H1 (cell line): ENCODE results near the gene LRRC3B. TPM values are rescaled to one million over a fixed set of nuclear protein-coding genes. Genes with fewer than 3 reads are reported as not detected.

Experiments
- CTCF ChIA-PET: fragments of 300-600 bp; sonication (Branson Sonifier 250); formaldehyde crosslinking; loops from one replicate; lab custom pipeline; 2021; ENCODE audit not compliant: partially characterized antibody; lab: Charles Lee
- POLR2A ChIA-PET: fragments of 300-600 bp; sonication (Branson Sonifier 250); formaldehyde crosslinking; loops from one replicate; lab custom pipeline; 2021; ENCODE audit warnings: inconsistent platforms; ENCODE audit not compliant: partially characterized antibody; lab: Charles Lee
- DNase-seq, 2 experiments: peaks; one replicate each; pipeline versions ENCODE4 v3.0.0 to v3.0.0-alpha.2; 2010 to 2022; ENCODE audit warnings: low spot score in 2 of 2, low read depth in 1 of 2, mixed read lengths in 1 of 2
- FAIRE-seq: peaks from 2 replicates; lab custom pipeline; 2011; peaks lifted over from hg19 to GRCh38; lab: Jason Lieb, UNC
- H2AFZ ChIP-seq: 2 replicates; pipeline ENCODE4 v1.8.1; 2012; ENCODE audit warnings: low read length, inconsistent platforms
- H2AK5ac ChIP-seq: 2 replicates; pipeline ENCODE4 v1.6.1; 2013; ENCODE audit warnings: low read depth, low read length
- H2BK120ac ChIP-seq: replicated peaks from 2 replicates; pipeline ENCODE3; 2013; ENCODE audit warnings: low read depth, low read length, inconsistent platforms
- H2BK12ac ChIP-seq: 2 replicates; pipeline ENCODE4 v1.6.1; 2013; ENCODE audit warnings: low read depth, low read length
- H2BK15ac ChIP-seq: 2 replicates; pipeline ENCODE4 v1.6.1; 2013; ENCODE audit warnings: low read length
- H2BK20ac ChIP-seq: 2 replicates; pipeline ENCODE4 v1.6.1; 2013; ENCODE audit warnings: low read length
- H2BK5ac ChIP-seq: 2 replicates; pipeline ENCODE4 v1.6.1; 2013; ENCODE audit warnings: low read depth, low read length
- H3K14ac ChIP-seq: 2 replicates; pipeline ENCODE4 v1.6.1; 2013; ENCODE audit warnings: inconsistent platforms; ENCODE audit not compliant: insufficient read length
- H3K18ac ChIP-seq: 2 replicates; pipeline ENCODE4 v1.6.1; 2013; ENCODE audit warnings: low read length; ENCODE audit errors: extremely low read depth
- H3K23ac ChIP-seq: 2 replicates; pipeline ENCODE4 v1.6.1; 2013; ENCODE audit warnings: inconsistent platforms; ENCODE audit not compliant: insufficient read length
- H3K23me2 ChIP-seq: 2 replicates; pipeline ENCODE4 v1.6.1; 2013; ENCODE audit warnings: low read depth, low read length
- H3K27ac ChIP-seq: 2 replicates; pipeline ENCODE4 v1.6.1; 2011; ENCODE audit warnings: low read depth, low read length, inconsistent platforms
- H3K27me3 ChIP-seq, 4 experiments: replicated peaks in 1 of 4; 1 replicate in 1 of 4; 2 replicates in 3 of 4; pipeline versions ENCODE4 v1.6.1 to v1.8.1; 2011 to 2013; ENCODE audit warnings: low read length in 3 of 4, mild to moderate bottlenecking in 3 of 4, inconsistent platforms in 2 of 4, mixed read lengths in 2 of 4, moderate library complexity in 1 of 4; ENCODE audit not compliant: control insufficient read depth in 3 of 4, insufficient read depth in 3 of 4; ENCODE audit errors: extremely low read depth in 1 of 4
- H3K36me3 ChIP-seq, 4 experiments: 2 replicates each; pipeline versions ENCODE4 v1.6.1 to v1.8.1; 2011 to 2013; ENCODE audit warnings: mild to moderate bottlenecking in 4 of 4, low read length in 3 of 4, moderate library complexity in 2 of 4, control low read depth in 1 of 4, inconsistent platforms in 1 of 4; ENCODE audit not compliant: insufficient read depth in 4 of 4, control insufficient read depth in 2 of 4
- H3K4ac ChIP-seq: replicated peaks from 2 replicates; pipeline ENCODE3; 2013; ENCODE audit warnings: low read length, low read depth, mixed read lengths, inconsistent platforms; ENCODE audit not compliant: insufficient read length
- H3K4me1 ChIP-seq, 4 experiments: replicated peaks in 1 of 4; 1 replicate in 1 of 4; 2 replicates in 3 of 4; pipeline versions ENCODE4 v1.6.1 to v1.8.1; 2011 to 2013; ENCODE audit warnings: low read length in 3 of 4, inconsistent platforms in 2 of 4, mixed read lengths in 1 of 4; ENCODE audit not compliant: insufficient read depth in 4 of 4, control insufficient read depth in 3 of 4
- H3K4me2 ChIP-seq, 2 experiments: 2 replicates each; pipeline versions ENCODE4 v1.6.1 to v1.8.1; 2011 to 2013; ENCODE audit warnings: low read depth in 2 of 2, low read length in 2 of 2, control low read depth in 1 of 2, inconsistent platforms in 1 of 2, mild to moderate bottlenecking in 1 of 2; ENCODE audit not compliant: insufficient read depth in 1 of 2
- H3K4me3 ChIP-seq, 4 experiments: fragments of 200-600, 300-600 bp in 1 of 4; sonication (generic), shearing (Covaris generic), sonication (Bioruptor Twin) in 1 of 4; 2 replicates each; pipeline versions ENCODE4 v1.5.1 to v1.8.1; 2011 to 2016; ENCODE audit warnings: low read length in 4 of 4, low read depth in 3 of 4, control low read depth in 2 of 4, inconsistent platforms in 2 of 4, mild to moderate bottlenecking in 2 of 4, mixed read lengths in 1 of 4, moderate library complexity in 1 of 4; ENCODE audit not compliant: insufficient read depth in 2 of 4; ENCODE audit errors: extremely low read depth in 1 of 4
- H3K56ac ChIP-seq: replicated peaks from 2 replicates; pipeline ENCODE3; 2013; ENCODE audit warnings: low read depth, mild to moderate bottlenecking, mixed read lengths, low read length, inconsistent platforms; ENCODE audit not compliant: insufficient read length
- H3K79me1 ChIP-seq: 2 replicates; pipeline ENCODE4 v1.6.1; 2013; ENCODE audit warnings: low read depth, low read length, control low read depth
- H3K79me2 ChIP-seq, 2 experiments: 2 replicates each; pipeline versions ENCODE4 v1.6.1 to v1.8.1; 2012 to 2013; ENCODE audit warnings: low read length in 2 of 2, mild to moderate bottlenecking in 2 of 2, inconsistent platforms in 1 of 2; ENCODE audit not compliant: insufficient read depth in 2 of 2, control insufficient read depth in 1 of 2
- H3K9ac ChIP-seq, 4 experiments: replicated peaks in 1 of 4; 1 replicate in 1 of 4; 2 replicates in 3 of 4; pipeline versions ENCODE4 v1.6.1 to v1.8.1; 2011 to 2013; ENCODE audit warnings: low read depth in 3 of 4, low read length in 3 of 4, control low read depth in 2 of 4, mild to moderate bottlenecking in 2 of 4, moderate library complexity in 2 of 4, inconsistent platforms in 1 of 4; ENCODE audit errors: extremely low read depth in 1 of 4
- H3K9me3 ChIP-seq, 2 experiments: 2 replicates each; pipeline versions ENCODE4 v1.6.1 to v1.8.1; 2012 to 2013; ENCODE audit warnings: mild to moderate bottlenecking in 2 of 2, moderate library complexity in 2 of 2, control low read depth in 1 of 2, inconsistent platforms in 1 of 2, low read depth in 1 of 2, low read length in 1 of 2, mixed read lengths in 1 of 2; ENCODE audit not compliant: insufficient read depth in 2 of 2
- H4K20me1 ChIP-seq, 2 experiments: replicated peaks in 1 of 2; 2 replicates each; pipeline versions ENCODE3 to v1.8.1; 2011 to 2013; ENCODE audit warnings: inconsistent platforms in 2 of 2, low read length in 2 of 2, mild to moderate bottlenecking in 1 of 2; ENCODE audit not compliant: insufficient read depth in 2 of 2, control insufficient read depth in 1 of 2
- H4K5ac ChIP-seq: 2 replicates; pipeline ENCODE4 v1.6.1; 2013; ENCODE audit warnings: low read length, low read depth, mixed read lengths, inconsistent platforms; ENCODE audit not compliant: insufficient read length
- H4K8ac ChIP-seq: 2 replicates; pipeline ENCODE4 v1.8.0; 2013; ENCODE audit warnings: mild to moderate bottlenecking, moderate library complexity, low read length, inconsistent platforms; ENCODE audit not compliant: insufficient read depth; ENCODE audit errors: extremely low read depth
- H4K91ac ChIP-seq: replicated peaks from 2 replicates; pipeline ENCODE3; 2013; ENCODE audit warnings: low read length, mixed read lengths, inconsistent platforms; ENCODE audit not compliant: insufficient read length
- CHD1 ChIP-seq: IDR thresholded peaks from 2 replicates; pipeline ENCODE4 v1.6.1; 2012; ENCODE audit warnings: low read depth, low read length, improper control_type of control experiment
- EGR1 ChIP-seq: IDR thresholded peaks from 2 replicates; pipeline ENCODE4 v1.6.1; 2011; ENCODE audit warnings: low read depth, low read length, borderline replicate concordance
- SUZ12 ChIP-seq: fragments of 200-600 bp; sonication (generic); IDR thresholded peaks from 2 replicates; pipeline ENCODE4 v1.6.1; 2012; ENCODE audit warnings: mild to moderate bottlenecking, inconsistent platforms, low read length, moderate library complexity, mixed read lengths
- WGBS, 2 experiments: shearing (Covaris generic) in 1 of 2; methylation state at CpG; one replicate each; pipeline versions ENCODE4 v1.1.6 to v1.1.7; 2013 to 2015; ENCODE audit warnings: low lambda C conversion rate in 2 of 2, mixed read lengths in 2 of 2, inconsistent platforms in 1 of 2, low coverage in 1 of 2, missing lambda C conversion rate in 1 of 2; ENCODE audit not compliant: insufficient replicate concordance in 2 of 2, insufficient coverage in 1 of 2, insufficient read length in 1 of 2; ENCODE audit errors: extremely low coverage in 1 of 2, missing lambda C conversion rate in 1 of 2; 5-methylcytosine and 5-hydroxymethylcytosine counted together
- polyA plus RNA-seq, 7 experiments: library from polyadenylated mRNA; depleted of rRNA in 3 of 7; stranded (reverse) in 5 of 7; unstranded in 2 of 7; fragments of >200 nt in 5 of 7; fragments of 200-250 nt in 2 of 7; gene quantifications; 1 replicate in 5 of 7; 2 replicates in 1 of 7; 4 replicates in 1 of 7; pipeline versions ENCODE4 v1.2.1 to v1.2.3, GENCODE V29; 2011 to 2013; ENCODE audit warnings: missing spikeins in 2 of 7, mixed read lengths in 2 of 7
- total RNA-seq: library from RNA; stranded (reverse); fragmentation: NEBNext Ultra II Directional; extraction: Animal tissue kit (Norgen Biotek cat#: 25700); gene quantifications from 2 replicates; pipeline ENCODE4 v1.2.1, GENCODE V29; 2021
- TF ChIP-seq, protein P1 (sequence below): IDR thresholded peaks from 2 replicates; pipeline ENCODE4 v1.6.1; 2012; ENCODE audit warnings: low read length, inconsistent platforms
- TF ChIP-seq, protein P2 (sequence below): IDR thresholded peaks from 2 replicates; pipeline ENCODE4 v1.6.1; 2012; ENCODE audit warnings: inconsistent platforms

The LRRC3B gene
- total and polyA plus RNA-seq, 2 of the 8 experiments (the other 6 are each of a cell fraction or from before 2014, with no cell fraction given), result 1.6 to 3.1 TPM

DNA sequence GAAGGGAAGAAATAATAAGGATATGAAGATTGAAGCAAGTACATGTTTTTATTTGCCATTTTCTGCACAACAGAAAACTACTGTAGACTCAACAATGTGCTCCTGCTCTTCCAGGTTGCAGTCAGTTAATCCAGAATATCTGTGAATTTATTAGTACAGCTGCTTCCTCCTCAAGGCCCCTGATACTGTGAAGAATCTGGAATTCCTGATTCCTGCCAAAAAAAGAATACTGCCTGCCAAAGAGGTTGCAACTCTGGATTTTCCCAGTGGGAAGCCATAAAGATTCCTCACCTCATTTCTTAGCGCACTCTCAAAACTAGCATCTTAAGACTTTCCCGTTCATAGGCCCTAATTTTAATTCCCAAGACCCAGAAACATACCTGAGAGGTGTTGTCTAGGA, 33.6 kb upstream of the LRRC3B start:
- Histone ChIP-seq H3K36me3 (no peaks in the 10 kb centered on the region), H3K18ac (no peak overlapping the region), H3K4ac (no peak overlapping the region), H2BK120ac (no peak overlapping the region), H3K14ac (no peak overlapping the region), H3K27ac (no peak overlapping the region), H2AK5ac (no peak overlapping the region), H2BK20ac (no peak overlapping the region), H4K8ac (no peak overlapping the region), H3K4me2 (no peak overlapping the region), H3K56ac (no peak overlapping the region), H3K23ac (no peak overlapping the region), H2BK12ac (no peak overlapping the region), H3K4me3 (no peak overlapping the region), H3K4me1 (no peaks in the 10 kb centered on the region), H3K27me3 (peaks cover 0 to 1% (median 0%) of the 10 kb centered on the region in 4 experiments; a peak in 1 of 7 replicates), H4K5ac (no peak overlapping the region), H2BK5ac (no peak overlapping the region), H3K79me2 (no peaks in the 10 kb centered on the region), H4K20me1 (no peaks in the 10 kb centered on the region), H3K9me3 (no peaks in the 10 kb centered on the region), H2AFZ (no peak overlapping the region), H3K23me2 (no peaks in the 10 kb centered on the region), H4K91ac (no peak overlapping the region), H2BK15ac (no peak overlapping the region), H3K79me1 (no peaks in the 10 kb centered on the region), H3K9ac (no peak overlapping the region)
- 90% methylated on average over 2 of the region's 2 CpGs; no CpG with 5 or more reads in 1 of the 2 experiments for WGBS, 2 experiments
- no peak for DNase-seq
- TF ChIP-seq EGR1 (no peak), CHD1 (no peak), SUZ12 (no peak)
- TF ChIP-seq, protein P1, sequence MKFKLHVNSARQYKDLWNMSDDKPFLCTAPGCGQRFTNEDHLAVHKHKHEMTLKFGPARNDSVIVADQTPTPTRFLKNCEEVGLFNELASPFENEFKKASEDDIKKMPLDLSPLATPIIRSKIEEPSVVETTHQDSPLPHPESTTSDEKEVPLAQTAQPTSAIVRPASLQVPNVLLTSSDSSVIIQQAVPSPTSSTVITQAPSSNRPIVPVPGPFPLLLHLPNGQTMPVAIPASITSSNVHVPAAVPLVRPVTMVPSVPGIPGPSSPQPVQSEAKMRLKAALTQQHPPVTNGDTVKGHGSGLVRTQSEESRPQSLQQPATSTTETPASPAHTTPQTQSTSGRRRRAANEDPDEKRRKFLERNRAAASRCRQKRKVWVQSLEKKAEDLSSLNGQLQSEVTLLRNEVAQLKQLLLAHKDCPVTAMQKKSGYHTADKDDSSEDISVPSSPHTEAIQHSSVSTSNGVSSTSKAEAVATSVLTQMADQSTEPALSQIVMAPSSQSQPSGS, result no peak
- TF ChIP-seq, protein P2, sequence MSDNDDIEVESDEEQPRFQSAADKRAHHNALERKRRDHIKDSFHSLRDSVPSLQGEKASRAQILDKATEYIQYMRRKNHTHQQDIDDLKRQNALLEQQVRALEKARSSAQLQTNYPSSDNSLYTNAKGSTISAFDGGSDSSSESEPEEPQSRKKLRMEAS, result no peak
- FAIRE-seq, result no peak
- ChIA-PET CTCF (interaction anchor here (0.6 kb wide), 1 partner anchor 148 kb away, joined by 3 read pairs; no protein-coding TSS in a partner anchor), POLR2A (no interaction called here)
